ACHN (cell line): ENCODE data around the gene ANTXRL.
"Not testable (repeated sequence)": the region's sequence is repeated elsewhere in the genome, so short reads cannot be mapped to it uniquely, and the experiment has no call there.

Source experiments
- DNase-seq: peaks from one replicate; pipeline ENCODE4 v3.0.0-alpha.2; 2015
- in situ Hi-C: cut with HindIII; loops from 2 replicates; pipeline ENCODE4 v1.10.0; 2017; ENCODE audit warnings: low sequenced_read_pairs, low pct_ligation_motif_present, low pct_unique_long_range_greater_than_20kb

The ANTXRL gene

DNA sequence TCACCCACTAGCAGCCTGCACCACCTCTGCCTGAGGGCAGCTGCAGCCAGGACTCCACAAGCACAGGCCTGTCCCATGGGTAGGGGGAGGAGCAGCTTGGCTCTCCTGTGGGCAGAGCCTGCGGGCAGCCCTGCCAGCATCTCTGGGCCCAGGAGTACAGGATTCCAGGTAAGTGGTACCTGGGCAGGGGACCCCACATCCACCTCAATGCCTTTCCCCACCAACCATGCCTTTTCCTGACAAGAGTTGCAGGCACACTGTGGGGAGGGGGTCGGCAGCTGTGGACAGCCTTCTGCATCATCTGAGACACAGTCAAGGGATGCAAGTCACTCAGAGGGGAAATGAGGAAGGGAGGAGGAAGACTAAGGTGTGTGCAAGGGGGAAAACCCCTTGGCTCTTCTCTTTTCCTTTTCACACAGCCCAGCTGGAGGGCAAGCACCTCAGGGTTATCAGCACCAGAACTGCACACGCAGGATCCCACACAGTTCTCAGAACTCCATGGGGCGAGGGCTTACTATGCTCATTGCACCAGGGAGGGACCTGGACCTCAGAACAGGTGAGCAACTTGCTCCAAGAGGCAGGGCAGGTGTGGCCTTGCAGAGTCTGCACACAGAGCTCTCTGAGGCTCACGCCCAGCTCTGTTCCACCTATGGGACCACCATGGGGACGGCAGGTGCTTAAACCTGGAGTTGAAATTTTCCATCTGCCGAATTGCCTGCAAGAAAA is 16.5 kb upstream of the ANTXRL start:
- DNase-seq = no peak
- in situ Hi-C loops = no loop called here

DNA sequence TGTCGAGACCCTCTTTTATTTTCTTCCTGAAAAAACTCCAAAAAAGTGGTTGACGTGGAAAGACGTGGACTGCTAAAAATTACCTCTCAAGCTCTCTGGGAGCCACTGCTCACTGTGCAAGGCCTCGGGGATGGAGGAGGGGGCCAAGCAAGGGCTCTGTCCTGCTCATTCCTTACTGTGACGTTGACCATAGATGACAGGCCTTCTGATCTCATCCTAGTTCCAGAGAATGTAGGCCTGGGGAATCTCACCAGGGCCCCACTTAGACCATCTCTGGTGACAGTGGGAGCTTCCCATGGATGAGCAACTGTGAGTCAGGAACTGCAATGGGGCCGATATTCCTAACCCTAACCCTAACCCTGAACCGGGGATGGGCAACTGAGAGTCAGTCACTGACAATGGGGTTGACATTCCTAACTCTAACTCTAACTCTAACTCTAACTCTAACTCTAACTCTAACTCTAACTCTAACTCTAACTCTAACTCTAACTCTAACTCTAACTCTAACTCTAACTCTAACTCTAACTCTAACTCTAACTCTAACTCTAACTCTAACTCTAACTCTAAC is 15.8 kb upstream of the ANTXRL start:
- DNase-seq, in situ Hi-C loops: not testable (repeated sequence)

DNA sequence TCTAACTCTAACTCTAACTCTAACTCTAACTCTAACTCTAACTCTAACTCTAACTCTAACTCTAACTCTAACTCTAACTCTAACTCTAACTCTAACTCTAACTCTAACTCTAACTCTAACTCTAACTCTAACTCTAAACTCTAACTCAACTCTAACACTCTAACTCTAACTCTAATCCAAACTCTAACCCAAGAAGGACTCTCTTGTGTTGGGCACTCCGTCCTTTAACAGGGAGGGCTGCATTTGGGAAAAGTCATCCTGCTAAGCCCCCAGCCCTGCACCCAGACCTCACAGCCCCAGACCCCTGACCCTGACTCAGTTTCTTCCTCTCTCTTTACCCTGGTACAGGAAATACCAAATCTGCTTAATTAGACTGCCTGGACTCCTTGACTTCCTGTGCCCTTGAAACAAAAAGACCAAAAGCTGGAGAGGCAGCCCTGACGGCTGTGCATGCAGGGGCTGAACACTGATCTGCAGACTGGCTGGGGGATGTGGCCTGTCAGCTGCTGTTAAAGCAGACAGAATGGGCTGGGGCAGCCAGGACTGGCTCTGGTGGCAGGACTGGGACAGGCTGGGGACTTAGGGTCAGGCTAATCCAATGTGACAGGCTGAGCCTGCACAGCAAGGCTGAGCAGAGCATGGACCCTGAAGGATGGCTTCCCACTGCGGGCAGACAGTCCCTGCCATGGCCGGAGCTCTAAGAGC is 14.8 kb upstream of the ANTXRL start:
- DNase-seq, in situ Hi-C loops: not testable (repeated sequence)

DNA sequence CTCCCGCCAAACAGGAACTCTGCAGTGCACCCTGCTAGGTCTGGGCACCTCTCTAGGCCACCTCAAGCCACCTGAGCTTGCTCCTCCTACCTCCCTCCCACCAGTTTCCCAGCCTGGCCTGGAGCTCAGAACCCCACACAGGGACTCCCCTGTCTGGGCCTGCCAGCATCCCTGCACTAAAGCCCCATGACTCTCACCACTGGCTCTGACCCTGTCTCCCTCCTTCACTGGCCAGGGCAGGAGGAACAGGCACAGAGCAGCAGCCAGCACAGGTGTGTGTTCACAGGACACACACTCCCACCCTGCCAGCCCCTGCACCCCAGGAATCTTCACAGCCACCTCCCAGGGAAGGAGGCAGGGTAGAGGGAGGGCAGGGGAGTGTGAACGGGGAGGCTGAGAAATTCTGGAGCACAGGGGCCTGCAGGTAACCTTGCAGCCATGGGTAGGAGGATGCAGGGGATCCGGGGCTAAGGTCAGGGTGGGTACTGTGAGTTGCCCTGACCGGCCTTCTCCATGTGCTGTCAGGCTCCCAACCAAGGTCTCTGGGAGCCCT is 13.9 kb upstream of the ANTXRL start:
- DNase-seq = no peak
- in situ Hi-C loops = no loop called here

DNA sequence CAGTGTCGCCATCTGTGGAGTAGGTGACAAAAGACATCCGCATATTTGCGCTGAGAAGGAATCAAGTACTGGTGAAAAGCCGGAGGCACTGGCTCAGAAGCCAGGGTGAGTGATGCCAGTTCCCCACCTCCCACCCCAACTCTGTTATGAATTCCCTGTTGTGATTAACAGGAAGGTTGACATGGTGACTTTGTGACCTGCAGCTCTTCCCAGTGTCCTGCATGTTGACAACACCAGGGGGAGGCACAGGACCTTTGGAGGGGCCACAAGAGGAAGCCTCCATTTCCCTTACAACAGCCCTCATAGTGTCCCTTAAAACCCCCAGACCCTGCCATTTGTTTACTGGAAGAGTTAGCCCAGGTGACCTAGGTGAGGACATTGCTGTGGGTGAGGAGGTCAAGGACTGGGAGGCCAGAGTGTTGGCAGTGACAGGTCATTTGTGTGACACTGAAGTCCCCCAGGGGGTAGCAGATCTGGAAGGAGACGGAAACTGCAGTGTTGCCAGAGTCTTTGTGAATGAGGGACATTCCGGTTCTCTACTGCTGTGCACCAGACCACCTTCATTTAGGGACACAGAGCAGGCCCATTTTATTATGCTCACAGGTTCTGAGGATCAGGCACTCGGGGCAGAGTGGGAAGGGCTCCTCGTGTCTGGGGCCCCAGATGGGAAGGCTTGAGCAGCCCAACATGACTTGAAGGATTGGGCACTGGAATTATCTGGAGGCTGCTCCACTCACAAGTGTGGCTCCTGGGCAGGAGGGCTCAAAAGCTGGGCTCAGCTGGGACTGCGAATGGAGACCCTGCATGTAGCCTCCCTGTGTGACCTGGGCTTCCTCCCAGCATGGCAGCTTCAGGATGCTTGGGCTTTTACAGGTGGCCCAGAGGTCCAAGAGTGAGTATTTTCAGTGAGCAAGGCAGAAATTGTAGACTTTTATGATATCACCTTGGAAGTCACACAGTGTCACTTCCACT is 13.0 kb upstream of the ANTXRL start:
- in situ Hi-C loops = no loop called here

DNA sequence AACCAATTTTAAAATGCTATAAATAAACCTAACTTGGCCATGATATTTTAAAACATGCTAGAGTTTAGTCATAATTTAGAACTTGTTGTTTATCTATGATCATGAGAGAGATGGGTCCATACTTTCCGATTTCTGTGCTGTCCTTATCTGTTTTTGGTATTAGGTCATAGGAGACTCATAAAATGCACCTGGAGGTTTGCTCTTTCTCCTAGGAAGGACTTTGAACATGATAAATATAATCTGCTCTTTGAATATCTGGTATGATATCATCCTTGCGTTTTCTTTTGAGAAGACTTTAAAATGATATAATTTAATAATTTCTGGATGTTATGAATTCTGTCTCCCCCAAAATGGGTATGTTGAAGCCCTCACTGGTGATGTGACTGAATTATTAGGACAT is 9.0 kb upstream of the ANTXRL start:
- in situ Hi-C loops = no loop called here
- DNase-seq = no peak

More for the DNA sequence above, 13.0 kb upstream of the ANTXRL start:
- no peak for DNase-seq

DNA sequence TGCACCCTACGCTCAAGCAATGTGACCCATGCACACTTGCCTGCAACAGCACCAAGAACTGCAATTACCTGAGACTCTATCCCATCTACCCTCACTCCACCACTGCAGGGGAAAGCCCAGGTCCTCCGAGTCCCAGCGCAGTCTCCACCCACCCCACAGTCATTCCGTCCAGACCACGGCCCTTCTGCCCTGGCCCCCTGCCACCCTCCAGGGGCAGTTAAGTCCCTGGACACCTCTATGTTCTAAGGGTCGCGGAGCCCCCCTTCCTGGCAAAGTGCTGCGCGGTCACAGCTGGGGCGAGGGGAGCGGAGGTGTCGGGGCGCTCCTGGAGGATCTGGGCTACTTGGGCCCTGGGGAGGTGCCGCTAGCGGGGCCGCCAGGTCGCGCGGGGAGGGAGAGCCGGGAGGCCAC is 4.4 kb upstream of the ANTXRL start:
- DNase-seq, in situ Hi-C loops: not testable (repeated sequence)

DNA sequence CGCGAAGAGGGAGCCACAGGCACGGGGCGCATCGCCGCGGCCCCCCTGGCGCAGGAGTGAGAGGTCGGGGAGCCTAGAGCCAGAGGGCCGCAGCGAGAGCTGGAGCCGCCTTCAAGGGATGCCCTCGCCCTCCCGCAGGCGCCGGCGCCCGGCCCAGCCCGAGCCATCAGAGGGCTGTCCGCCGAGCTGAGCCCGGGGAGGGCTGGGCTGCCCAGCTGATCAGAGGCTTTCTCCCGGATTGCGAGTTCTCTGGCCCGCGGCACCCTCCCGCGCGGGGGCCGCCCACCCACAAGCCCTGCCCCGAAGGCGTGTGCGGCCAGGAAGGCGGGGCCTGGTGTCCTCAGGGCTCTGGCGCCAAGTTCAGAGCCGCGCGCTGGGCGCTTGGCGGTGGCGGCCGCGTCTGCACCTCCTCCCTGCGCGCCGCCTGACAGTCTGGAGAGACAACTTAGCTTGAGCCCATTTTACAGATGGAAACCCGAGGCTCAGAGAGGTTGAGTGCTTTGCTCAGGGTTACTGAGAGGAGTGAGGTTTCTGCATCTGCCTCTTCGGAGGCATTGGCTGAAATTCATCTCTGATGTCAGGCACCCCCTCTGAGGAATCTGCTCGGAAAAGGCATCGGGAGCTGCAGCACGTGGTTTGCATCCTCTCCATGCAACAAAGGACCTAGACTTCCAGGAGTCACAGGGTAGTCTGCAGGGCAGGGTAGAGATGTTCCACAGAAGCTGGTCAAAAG is 3.8 kb upstream of the ANTXRL start:
- peak; percentile 61 for DNase-seq
- in situ Hi-C loops = no loop called here

DNA sequence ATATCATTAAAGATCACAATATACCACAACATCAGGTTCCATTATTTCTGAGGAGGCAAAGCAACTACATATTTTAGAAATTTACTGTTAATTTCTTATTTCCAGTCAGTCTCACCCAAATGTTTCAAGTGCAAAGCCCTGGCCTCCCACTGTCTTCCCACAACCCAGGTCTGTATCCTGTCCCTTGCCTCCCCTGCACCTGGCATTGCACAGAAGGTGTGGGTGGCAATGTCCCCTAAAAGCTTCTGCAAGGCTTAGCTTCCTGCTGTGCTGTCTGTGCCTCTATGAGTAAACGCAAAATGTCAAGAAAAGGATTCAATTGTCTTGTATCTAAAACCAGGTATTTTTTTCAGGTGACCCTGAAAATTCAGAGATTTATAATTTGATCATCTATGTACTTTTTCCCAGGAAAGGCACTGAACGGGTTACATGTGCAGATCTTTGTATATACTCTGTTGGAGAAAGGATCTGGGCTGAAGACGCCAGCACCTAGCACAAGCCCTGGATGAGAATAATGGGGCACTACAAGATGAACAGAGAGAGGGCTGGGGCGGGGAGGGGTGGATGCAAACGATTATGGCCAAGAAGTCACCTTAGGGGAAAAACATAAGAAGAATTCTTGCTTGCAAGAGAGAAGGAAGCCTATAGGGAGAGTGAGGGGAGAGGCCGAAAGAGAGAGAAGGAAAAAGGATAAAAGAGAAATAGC is 3.1 kb upstream of the ANTXRL start:
- no peak for DNase-seq
- in situ Hi-C loops = no loop called here

DNA sequence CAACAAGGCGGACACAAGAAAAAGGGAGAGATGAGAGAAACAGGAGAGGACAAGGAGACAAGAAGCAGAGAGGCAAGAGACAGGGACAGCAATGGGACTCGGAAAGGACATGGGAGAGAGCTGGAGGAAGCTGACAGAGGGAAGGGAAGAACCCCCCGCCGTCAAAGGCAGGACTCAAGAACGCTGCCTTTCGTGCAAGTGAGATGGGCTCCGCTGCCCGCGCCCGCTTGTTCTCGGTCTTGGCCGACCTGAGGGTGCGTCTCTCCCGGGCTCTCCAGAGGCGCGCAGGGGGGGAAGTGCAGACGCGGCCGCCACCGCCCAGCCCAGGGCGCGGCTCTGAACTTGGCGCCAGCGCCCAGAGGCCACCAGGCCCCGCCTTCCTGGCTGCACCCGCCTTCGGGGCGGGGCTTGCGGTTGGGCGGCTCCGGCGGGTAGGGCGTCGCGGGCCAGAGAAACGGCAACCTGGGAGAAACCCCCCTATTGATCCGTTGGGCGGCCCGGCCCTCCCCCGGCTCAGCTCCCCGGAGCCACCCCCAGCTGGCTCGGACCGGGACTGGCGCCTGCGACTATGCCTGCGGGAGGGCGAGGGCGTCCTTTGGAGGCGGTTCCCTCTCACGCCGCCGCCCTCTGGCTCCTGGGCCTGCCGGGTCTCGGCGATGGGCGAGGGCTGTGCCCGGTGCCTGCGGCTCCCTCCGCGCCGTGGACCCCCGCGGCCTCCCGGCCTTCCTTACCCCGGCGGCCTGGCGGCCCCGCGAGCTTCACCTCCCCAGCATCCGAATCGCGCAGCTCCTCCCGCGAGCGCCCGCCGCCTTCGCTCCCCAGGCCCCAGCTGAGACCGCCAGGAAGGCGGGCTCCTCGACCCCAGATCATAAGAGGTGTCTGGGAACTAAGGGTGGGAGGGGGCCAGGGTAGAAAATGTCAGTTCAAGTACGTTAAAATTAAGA is 2.2 kb upstream of the ANTXRL start:
- peak; percentile 69 for DNase-seq
- in situ Hi-C loops = no loop called here

DNA sequence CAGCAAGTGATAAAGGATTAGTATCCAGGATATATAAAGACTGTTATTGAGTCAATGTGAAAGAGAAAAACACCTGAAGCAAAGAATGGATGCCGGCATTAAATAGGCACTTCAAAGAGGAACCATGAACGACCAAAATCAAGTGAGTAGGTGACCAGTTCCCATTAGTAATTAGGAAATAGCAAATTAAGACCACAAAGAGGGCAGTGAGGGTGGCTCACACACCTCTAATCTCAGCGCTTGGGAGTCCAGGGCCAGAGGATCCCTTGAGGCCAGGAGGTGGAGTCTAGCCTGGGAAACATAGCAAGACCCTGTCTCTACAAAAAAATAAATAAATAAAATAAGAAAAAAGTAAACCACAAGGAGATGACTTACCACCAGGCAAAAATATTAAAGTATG is 1.5 kb upstream of the ANTXRL start:
- DNase-seq = no peak
- in situ Hi-C loops = no loop called here

DNA sequence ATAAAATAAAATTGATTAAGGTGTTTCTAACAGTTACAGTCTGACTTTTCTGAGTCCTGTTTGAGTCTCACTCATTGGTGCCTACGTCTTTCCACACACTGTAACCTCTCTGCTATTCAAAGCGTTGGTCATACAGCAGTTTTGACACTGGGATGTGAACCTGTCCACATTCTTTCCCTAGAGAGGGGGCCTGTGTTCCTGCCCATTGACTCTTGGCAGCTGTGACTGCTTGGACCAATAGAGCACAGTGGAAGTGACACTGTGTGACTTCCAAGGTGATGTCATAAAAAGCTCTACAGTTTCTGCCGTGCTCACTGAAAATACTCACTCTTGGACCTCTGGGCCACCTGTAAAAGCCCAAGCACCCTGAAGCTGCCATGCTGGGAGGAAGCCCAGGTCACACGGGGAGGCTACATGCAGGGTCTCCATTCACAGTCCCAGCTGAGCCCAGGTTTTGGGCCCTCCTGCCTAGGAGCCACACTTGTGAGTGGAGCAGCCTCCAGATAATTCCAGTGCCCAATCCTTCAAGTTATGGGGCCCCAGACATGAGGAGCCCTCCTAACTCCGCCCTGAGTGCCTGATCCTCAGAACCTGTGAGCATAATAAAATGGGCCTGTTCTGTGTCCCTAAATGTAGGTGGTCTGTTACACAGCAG is 704 bp upstream of the ANTXRL start:
- DNase-seq = no peak
- in situ Hi-C loops = no loop called here

DNA sequence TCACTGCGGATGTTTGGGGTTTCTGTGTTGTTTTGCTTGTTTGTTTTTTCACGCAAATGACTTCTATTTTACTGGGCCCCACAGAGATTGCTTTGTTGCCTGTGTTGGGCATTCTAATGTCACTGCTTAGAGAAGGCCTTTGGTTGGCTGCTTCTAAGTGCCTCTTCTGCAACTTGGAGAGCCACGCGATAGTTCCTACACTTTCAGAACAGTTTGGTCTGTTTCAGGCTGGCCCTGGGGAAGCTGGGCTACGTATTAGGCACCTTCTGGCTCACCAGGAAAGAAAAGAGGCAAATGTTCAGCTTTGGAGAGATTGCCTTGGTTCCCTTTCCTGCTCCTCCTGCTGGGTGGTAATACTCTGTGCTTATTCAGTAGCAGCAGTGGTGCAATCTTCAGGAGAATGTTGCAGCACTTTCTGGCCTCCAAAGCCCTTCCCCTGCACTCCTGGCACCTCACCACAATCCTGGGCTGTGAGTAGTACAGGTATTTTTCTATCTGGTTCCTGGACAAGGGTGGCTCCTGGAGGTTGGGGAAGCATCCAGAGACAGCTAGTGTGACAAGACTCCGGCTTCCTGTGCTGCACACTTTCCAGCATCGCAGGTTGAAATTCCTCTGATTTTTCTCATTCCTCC is 1.2 kb downstream of the ANTXRL start:
- in situ Hi-C loops = no loop called here
- no peak for DNase-seq

DNA sequence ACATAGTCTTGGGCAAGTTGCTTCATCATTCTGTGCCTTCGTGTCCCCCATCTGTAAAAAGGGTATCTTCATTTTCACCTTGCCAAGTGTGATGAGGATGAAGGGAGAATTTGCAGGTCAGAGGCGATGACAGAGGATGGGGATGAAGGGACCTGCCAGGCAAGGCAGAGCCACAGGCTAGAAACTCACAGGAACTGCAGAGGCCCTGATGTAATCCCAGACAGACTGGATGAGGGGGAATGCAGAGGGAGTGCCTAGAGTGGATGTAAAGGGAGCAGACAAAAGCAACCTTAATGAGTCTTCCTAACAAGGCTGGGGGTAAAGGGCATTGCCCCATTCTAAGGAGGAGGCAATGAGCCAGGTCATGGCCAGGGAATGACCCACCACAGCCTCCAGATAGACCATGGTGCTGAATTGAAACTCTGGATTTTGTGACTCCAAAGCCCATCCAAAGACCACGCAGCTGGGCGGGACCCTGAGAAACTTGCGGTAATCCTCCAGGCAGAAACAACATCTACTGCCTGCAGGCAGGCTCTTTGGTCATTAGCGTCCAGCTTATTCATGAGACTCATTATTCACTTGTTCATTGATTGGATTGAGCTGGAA is 1.9 kb downstream of the ANTXRL start:
- in situ Hi-C loops = no loop called here

DNA sequence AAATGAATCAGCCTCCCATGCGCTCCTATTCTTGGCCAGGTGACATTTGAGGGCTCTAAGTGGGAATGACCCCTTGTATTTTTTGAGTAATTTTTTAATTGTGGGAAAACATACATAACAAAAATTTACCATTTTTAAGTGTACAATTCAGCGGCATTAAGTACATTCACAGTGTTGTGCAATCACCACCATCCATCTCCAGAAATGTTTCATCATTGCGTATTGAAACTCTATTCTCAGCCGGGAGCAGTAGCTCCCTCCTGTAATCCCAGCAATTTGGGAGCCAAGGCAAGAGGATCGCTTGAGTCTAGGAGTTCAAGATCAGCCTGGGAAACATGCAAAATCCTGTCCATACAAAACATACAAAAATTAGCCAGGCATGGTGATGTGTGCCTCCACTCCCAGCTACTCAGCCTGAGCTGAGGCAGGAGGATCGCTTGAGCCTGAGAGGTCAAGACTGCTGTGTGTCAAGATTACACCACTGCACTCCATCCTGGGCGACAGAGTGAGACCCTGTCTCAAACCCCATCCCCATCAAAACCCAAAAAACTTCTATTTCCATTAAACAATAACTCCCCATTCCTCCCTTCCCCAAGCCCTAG is 2.5 kb downstream of the ANTXRL start:
- no peak for DNase-seq
- in situ Hi-C loops = no loop called here

More for the DNA sequence above, 1.9 kb downstream of the ANTXRL start:
- DNase-seq = no peak
